Vagina (tissue), 2 donors: Measurements from ENCODE around the gene ETNPPL.

Source experiments
- POLR2A ChIP-seq, 2 donors: fragments of 450-650 bp; IDR thresholded peaks; one replicate each; pipeline ENCODE4 v1.6.1; 2017; ENCODE audit warnings: antibody characterized with exemption in 2 of 2, mild to moderate bottlenecking in 2 of 2, moderate library complexity in 2 of 2
- POLR2AphosphoS5 ChIP-seq, 2 donors: sonication (generic); formaldehyde crosslinking; IDR thresholded peaks; one replicate each; pipeline ENCODE4 v1.9.0; 2017; ENCODE audit warnings: antibody characterized with exemption in 2 of 2, mild to moderate bottlenecking in 2 of 2, low read depth in 1 of 2; ENCODE audit not compliant: insufficient read depth in 1 of 2
- TF ChIP-seq, protein P1 (sequence below), 3 experiments: fragments of 450-650 bp in 2 of 3; fragments of 200-600 bp in 1 of 3; sonication (generic) in 1 of 3; IDR thresholded peaks; one replicate each; pipeline ENCODE4 v1.5.1; 2017 to 2019; ENCODE audit warnings: antibody characterized with exemption in 3 of 3, mild to moderate bottlenecking in 2 of 3, moderate library complexity in 2 of 3

DNA sequence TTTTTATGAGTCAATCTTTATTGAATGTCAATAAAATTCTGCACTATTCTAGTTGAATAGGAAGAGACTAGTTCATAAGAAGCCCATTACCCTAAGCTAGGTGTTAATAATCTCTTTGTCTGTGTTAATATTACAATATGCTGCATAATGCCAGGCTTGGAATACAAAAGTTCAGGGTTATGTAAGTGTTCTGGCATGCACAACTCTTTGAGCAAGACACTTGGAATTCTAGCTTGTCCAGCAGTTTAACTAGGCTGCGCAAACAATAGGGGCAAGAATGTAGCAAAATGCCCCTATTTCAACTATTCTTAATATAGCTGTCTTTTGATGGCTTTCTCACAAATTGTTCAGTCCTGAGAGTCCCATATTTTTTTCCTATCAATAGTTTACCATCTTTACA, 31.3 kb upstream of the ETNPPL start:
- TF ChIP-seq, protein P1, sequence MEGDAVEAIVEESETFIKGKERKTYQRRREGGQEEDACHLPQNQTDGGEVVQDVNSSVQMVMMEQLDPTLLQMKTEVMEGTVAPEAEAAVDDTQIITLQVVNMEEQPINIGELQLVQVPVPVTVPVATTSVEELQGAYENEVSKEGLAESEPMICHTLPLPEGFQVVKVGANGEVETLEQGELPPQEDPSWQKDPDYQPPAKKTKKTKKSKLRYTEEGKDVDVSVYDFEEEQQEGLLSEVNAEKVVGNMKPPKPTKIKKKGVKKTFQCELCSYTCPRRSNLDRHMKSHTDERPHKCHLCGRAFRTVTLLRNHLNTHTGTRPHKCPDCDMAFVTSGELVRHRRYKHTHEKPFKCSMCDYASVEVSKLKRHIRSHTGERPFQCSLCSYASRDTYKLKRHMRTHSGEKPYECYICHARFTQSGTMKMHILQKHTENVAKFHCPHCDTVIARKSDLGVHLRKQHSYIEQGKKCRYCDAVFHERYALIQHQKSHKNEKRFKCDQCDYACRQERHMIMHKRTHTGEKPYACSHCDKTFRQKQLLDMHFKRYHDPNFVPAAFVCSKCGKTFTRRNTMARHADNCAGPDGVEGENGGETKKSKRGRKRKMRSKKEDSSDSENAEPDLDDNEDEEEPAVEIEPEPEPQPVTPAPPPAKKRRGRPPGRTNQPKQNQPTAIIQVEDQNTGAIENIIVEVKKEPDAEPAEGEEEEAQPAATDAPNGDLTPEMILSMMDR (IDR thresholded peaks at IDR 0.05), result no peak
- TF ChIP-seq POLR2A (IDR thresholded peaks at IDR 0.05) (no peak), POLR2AphosphoS5 (IDR thresholded peaks at IDR 0.05; ENCODE audit: insufficient read depth in 1 of 2, low read depth in 1 of 2) (no peak)
